Body of pancreas (tissue), 4 donors: Measurements from ENCODE around the gene COPB2.

Experiments used
- POLR2A ChIP-seq, 3 donors: fragments of 450-650 bp; IDR thresholded peaks; one replicate each; pipeline ENCODE4 v1.6.1; 2016; ENCODE audit warnings: antibody characterized with exemption in 3 of 3, mild to moderate bottlenecking in 2 of 3
- TF ChIP-seq, protein P1 (sequence below), 7 experiments: fragments of 450-650 bp in 4 of 7; fragments of 200-600 bp in 3 of 7; sonication (generic) in 3 of 7; IDR thresholded peaks; one replicate each; pipeline ENCODE4 v1.5.1; 2016 to 2019; ENCODE audit warnings: antibody characterized with exemption in 7 of 7

DNA sequence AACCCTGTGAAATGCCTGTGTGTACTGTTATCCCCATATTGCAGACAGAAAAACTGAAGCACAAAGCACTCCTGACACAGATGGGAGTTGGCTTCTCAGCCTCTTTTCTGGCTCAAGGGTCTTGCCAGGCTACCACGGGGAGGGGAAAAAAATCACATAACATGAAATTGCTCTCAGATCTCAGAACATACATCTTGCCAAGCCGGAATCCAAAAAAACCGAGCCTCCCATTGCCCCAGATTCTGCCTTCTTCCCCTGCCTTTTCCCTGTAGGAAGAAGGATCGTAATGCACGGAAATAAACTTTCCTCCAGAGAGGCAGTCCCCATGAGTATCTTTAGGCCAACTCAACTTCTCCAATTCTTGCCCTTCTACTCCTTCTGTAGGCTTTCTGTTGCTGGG is 62.2 kb downstream of the COPB2 start:
- TF ChIP-seq, protein P1, sequence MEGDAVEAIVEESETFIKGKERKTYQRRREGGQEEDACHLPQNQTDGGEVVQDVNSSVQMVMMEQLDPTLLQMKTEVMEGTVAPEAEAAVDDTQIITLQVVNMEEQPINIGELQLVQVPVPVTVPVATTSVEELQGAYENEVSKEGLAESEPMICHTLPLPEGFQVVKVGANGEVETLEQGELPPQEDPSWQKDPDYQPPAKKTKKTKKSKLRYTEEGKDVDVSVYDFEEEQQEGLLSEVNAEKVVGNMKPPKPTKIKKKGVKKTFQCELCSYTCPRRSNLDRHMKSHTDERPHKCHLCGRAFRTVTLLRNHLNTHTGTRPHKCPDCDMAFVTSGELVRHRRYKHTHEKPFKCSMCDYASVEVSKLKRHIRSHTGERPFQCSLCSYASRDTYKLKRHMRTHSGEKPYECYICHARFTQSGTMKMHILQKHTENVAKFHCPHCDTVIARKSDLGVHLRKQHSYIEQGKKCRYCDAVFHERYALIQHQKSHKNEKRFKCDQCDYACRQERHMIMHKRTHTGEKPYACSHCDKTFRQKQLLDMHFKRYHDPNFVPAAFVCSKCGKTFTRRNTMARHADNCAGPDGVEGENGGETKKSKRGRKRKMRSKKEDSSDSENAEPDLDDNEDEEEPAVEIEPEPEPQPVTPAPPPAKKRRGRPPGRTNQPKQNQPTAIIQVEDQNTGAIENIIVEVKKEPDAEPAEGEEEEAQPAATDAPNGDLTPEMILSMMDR (IDR thresholded peaks at IDR 0.05): no peak
- no peak for TF ChIP-seq POLR2A (IDR thresholded peaks at IDR 0.05)
